Measurements from ENCODE around the gene URM1.

- TF ChIP-seq POLR2A (IDR thresholded peaks at IDR 0.05), result no peak
- TF ChIP-seq CTCF (IDR thresholded peaks at IDR 0.05), result no peak
- TF ChIP-seq POLR2AphosphoS5 (IDR thresholded peaks at IDR 0.05), result no peak
These were observed 3.1 kb downstream of the URM1 start for GRCh38 chr9:128374221-128374675.

All from upper lobe of left lung (tissue), 4 donors.